ENCODE results near the gene TSPEAR.

The TSPEAR gene

GRCh38 chr21:44580231-44580821 lies 131.0 kb downstream of the TSPEAR start, which contains the start of gene KRTAP10-5:
TSS of gene KRTAP10-5 (minus strand) at chr21:44580604. CDS start at chr21:44580578, 26 bp downstream.
- DNase-seq = peak; percentile 14

DNA sequence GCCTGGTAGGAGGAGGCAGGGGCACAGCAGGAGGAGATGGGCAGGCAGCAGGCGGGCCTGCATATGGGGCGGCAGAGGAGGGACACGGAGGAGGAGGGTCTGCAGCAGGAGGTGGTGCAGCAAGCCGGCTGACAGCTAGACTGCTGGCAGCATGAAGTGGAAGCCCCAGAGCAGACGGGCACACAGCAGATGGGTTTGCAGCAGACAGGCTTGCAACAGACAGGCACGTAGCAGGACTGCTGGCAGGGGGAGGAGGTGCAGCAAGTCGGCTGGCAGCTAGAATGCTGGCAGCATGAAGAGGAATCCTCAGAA lies 131.6 kb downstream of the TSPEAR start:
- peak; percentile 17 for DNase-seq

DNA sequence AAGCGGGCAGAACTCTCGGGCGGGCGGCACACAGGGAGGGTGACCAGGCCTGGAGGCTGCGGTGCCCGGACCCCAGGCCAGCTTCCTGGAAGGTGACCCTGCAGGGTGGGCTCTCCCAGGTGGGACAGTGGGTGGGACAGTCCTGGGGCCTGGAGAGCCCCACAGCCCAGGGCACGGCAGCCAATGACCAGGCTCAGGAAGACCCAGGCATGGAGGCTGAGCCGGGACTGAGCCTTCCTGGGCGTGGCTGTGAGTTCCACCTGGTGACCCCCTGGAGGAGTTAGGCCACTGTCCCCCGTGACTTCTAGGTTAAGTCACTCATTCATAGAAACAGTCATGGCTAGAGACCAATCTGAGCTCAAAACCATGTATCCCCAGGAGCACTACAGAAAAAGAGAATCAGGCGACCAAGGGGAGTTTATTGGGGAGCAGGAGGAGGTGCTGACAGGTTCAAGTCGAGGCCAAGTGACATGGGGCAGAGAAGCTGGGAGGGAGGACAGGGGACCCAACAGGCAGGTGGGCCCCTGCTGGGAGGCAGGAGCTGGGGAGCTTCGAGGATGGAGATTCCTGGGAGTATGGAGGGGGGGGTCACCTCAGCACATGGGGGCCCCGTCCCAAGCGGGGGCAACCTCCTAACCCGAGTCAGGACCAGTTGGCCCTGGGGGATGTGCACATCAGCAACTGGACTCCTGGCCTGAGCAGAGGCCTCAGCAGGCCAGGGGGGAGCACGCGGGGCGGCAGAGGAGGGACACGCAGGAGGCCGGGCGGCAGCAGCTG lies 132.1 kb downstream of the TSPEAR start:
- DNase-seq = peak; percentile 8

GRCh38 chr21:44578371-44579055 lies 132.9 kb downstream of the TSPEAR start:
- peak; percentile 10 for DNase-seq

DNA sequence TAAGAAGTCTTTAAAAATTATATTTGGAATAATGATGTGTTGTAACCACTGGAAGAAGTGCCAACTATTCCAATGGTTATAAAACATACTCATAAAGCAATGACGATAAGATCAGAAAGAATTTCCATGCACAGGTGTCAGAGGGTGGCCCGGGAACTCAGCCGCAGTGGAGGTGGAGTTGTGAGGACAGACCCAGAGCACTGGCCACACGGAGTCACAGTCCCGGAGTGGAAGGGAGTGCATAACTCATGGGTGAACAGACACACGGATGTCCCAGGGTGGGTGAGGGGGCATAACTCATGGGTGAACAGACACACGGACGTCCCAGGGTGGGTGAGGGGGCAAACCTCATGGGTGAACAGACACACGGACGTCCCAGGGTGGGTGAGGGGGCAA lies 135.3 kb downstream of the TSPEAR start:
- DNase-seq = no peak

DNA sequence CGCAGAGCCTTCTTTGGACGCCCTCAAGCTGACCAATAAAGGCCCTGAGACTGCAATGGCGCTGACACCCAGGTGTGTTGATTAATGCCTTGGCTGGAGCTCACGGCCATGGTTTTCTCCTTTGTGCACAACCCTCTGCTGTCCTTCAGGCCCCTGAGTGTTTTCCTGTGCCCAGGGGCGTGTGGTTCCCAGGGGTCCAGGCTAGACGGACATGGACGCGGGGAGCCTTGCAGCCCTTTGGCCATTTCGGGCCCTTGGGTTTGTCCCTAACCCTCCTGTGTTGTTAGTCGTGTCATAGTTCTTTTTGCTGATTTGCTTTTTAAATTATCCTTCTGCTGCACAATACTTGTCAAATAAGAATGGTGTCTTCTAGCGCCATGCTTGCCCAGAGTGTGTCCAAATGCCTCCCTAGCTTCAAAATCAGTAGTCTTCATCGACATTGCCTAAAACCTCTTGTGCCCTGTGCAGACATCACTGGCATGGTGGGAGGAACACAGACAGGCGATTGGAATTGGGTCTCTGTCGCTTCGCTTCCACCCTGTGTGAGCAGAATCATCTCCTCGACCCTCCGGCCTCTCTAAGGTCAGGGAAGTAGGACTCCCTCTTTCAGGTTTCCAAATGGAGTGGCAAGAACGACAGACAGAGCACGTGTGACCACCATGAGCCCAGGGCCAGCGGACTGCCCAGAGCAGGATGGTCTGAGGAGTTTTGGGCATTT lies 135.9 kb downstream of the TSPEAR start:
- DNase-seq = peak; percentile 8

GRCh38 chr21:44574457-44575306 lies 136.7 kb downstream of the TSPEAR start:
- peak; percentile 4 for DNase-seq

DNA sequence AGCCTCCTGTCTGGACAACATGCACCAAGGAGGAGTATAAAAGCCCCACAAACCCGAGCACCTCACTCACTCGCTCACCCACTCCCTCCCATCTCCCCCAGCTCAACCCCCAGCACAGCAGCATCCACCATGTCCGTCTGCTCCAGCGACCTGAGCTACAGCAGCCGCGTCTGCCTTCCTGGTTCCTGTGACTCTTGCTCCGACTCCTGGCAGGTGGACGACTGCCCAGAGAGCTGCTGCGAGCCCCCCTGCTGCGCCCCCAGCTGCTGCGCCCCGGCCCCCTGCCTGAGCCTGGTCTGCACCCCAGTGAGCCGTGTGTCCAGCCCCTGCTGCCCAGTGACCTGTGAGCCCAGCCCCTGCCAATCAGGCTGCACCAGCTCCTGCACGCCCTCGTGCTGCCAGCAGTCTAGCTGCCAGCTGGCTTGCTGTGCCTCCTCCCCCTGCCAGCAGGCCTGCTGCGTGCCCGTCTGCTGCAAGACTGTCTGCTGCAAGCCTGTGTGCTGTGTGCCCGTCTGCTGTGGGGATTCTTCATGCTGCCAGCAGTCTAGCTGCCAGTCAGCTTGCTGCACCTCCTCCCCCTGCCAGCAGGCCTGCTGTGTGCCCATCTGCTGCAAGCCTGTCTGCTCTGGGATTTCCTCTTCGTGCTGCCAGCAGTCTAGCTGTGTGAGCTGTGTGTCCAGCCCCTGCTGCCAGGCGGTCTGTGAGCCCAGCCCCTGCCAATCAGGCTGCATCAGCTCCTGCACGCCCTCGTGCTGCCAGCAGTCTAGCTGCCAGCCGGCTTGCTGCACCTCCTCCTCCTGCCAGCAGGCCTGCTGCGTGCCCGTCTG lies 137.5 kb downstream of the TSPEAR start, which contains the start of gene KRTAP10-4:
Gene KRTAP10-4, plus strand, starts transcription at position 100 of the 827 bp plus-strand sequence. Its CDS starts 30 bp downstream, at position 130.
- DNase-seq = peak; percentile 20

GRCh38 chr21:44572959-44573583 lies 138.3 kb downstream of the TSPEAR start:
- DNase-seq = peak; percentile 19

GRCh38 chr21:44571844-44572782 lies 139.3 kb downstream of the TSPEAR start:
- peak; percentile 17 for DNase-seq

DNA sequence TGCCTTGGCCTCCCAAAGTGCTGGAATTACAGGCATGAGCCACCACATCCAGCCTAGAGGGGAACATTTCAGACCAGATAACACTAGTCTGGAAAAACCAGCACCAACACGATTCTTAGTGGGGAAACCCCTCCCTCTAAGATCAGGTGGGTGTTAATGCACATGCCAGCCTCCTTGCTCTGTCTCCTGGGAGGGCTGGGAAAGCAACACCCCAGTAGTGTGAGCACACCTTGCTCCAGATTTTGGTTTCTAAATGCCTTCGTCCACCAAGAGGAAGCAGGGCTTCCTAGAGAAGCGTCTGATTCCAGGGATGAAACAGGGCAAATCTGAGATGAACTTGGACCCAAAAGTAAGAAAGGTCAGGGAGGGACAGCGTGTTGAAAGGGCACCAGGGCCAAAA lies 140.1 kb downstream of the TSPEAR start:
- DNase-seq = no peak

GRCh38 chr21:44569861-44570517 lies 141.4 kb downstream of the TSPEAR start:
- DNase-seq = peak; percentile 7

DNA sequence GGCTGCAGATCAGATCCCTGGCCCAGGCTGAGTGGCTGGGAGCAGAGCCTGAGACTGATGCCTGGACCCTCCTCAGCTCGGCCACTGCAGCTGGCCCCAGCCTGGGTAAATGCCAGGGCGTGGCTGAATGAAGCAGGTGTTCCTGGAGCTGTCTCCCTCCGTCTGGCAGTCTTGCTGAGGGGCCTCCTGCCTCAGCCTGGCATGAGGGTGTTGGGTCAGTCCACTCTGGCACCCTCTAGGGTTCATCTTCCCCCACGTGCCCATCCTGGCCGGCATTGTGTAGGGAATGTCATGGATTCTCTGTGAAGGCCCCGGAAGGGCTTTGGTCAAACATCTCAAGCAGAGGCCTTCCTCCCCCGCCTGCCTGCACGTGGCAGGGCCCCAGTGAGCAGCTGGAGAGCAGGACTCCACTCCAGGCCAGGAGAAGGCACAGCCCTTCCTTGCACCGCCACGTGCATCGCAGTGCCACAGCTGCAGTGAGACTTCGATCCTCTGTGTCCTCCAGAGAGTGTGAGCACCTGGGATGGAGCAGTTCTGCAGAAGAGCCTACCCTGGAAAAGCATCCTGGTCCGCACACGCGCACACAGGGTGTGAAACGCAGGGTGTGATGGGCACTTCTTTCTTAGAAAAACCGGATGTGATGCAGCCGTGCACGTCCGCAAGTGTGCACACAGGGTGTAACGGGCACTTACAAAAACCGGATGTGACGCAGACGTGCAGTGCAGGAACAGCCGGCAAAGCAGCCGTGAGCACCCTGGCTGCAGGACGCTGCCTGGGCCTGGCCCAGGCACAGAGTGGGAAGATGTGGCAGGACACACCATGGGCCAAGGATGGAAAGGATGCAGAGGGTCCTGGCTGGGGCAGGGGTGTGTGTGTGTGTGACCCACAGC lies 142.5 kb downstream of the TSPEAR start:
- DNase-seq = no peak

DNA sequence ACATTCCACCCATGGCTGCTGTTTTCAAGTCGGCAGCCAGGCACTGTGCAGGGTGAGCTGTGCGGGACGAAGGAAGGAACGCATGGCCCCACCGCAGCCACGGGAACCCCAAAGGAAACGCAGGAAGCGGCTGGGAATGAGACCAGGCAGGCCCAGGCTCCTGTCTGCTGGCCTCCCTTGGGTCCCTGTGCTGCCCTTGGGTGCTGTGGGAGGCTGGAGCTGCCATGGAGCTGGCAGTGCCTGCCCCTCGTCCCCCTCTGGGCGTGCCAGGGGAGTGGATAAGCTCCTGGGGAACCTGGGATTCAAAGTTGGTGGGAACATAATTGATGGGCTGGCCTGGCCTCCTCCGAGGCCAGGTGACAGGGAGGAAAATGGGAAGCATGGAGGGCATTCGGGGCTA lies 143.1 kb downstream of the TSPEAR start:
- peak; percentile 14 for DNase-seq

- peak; percentile 13 for DNase-seq
Observed at GRCh38 chr21:44567481-44568171, 143.7 kb downstream of the TSPEAR start.

DNA sequence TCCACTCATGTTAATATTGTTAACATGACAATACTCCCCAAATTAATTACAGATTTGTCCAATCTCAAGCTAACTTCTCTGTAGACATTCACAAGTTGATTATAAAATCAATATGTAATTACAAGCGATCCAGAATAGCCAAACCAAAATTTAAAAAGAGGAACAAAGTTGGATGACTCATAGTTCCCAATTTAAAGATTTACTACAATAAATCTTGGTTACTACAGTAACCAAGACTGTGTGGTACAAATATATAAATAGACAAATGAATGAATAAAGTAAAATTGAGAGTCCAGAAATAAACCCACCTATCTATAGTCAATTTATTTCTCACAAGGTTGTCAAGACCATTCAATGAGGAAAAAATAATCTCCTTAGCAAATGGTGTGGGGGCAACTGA lies 145.0 kb downstream of the TSPEAR start:
- DNase-seq = no peak

DNA sequence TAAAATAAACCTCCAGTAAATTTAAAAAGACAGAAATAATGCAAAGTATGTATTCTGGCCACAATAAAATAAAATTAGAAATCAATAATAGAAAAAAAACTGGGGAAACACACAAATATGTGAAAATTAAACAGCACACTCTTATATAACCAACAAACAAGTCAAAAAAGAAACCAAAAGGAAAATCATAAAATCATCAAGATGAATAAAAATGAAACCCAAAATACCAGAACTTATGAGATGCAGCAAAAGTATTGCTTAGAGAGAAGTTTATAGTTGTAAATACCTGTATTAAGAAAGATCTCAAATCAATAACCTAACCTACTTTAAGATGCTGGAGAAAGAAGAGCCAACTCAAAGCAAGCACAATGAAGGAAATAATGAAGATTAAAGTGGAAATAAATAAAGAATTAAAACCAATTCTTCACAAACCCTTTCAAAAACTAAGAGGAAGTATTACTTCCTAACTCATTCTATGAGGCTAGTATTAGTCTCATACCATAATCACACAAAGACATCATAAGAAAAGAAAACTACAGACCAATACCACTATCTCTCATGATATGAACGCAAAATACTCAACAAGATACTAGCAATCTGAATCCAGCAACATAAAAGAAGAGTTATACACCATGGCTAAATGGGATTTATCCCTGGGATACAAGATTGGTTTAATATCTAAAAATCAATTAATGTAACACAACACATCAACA lies 146.3 kb downstream of the TSPEAR start:
- no peak for DNase-seq

Data from stimulated activated CD8-positive, alpha-beta memory T cell treated with anti-CD3 and anti-CD28 coated beads, Interleukin-4, amount 100 ng/mL, for 48 hours (primary cell).